Measurements from ENCODE around the gene IFT122. TPM values are rescaled to one million over a fixed set of nuclear protein-coding genes. Genes with fewer than 3 reads are reported as not detected.
"Not testable (repeated sequence)": the region's sequence is repeated elsewhere in the genome, so short reads cannot be mapped to it uniquely, and the experiment has no call there.

The IFT122 gene
- total RNA-seq, 2 donors from 2014 or later: 15.6 to 31.5 TPM

- no peak overlapping the region for H3K9ac ChIP-seq (ENCODE audit: low read depth in 2 of 2, low read length in 2 of 2)
- no peak overlapping the region for H3K4me3 ChIP-seq
- no peaks in the 10 kb centered on the region for H3K36me3 ChIP-seq
- no peaks in the 10 kb centered on the region for H3K4me1 ChIP-seq
- no peak for DNase-seq
- H3K27ac ChIP-seq: no peak overlapping the region
- no peak for TF ChIP-seq CTCF (IDR thresholded peaks at IDR 0.05)
- no peaks in the 10 kb centered on the region for H3K27me3 ChIP-seq
- H3K9me3 ChIP-seq: no peaks in the 10 kb centered on the region
- intact Hi-C loops (cut with DNase I): no loop called here
Measured at GRCh38 chr3:129514110-129514509, 74.1 kb downstream of the IFT122 start.

- Histone ChIP-seq H3K4me3 (no peak overlapping the region), H3K36me3 (no peaks in the 10 kb centered on the region), H3K9me3 (no peaks in the 10 kb centered on the region), H3K9ac (ENCODE audit: low read depth in 2 of 2, low read length in 2 of 2) (no peak overlapping the region), H3K27ac (no peak overlapping the region), H3K4me1 (no peaks in the 10 kb centered on the region), H3K27me3 (no peaks in the 10 kb centered on the region)
- no peak for TF ChIP-seq CTCF (IDR thresholded peaks at IDR 0.05)
- no peak for DNase-seq
- intact Hi-C loops (cut with DNase I): no loop called here
Measured at GRCh38 chr3:129514563-129514962, 74.5 kb downstream of the IFT122 start.

GRCh38 chr3:129515108-129515820 lies 75.2 kb downstream of the IFT122 start:
- H3K27me3 ChIP-seq; H3K36me3 ChIP-seq; intact Hi-C loops (cut with DNase I); H3K4me1 ChIP-seq; H3K9me3 ChIP-seq; H3K9ac ChIP-seq (ENCODE audit: low read depth in 2 of 2, low read length in 2 of 2); DNase-seq; H3K4me3 ChIP-seq; H3K27ac ChIP-seq: not testable (repeated sequence)

- H3K4me3 ChIP-seq; H3K27ac ChIP-seq; H3K9me3 ChIP-seq; H3K4me1 ChIP-seq; DNase-seq; H3K9ac ChIP-seq (ENCODE audit: low read depth in 2 of 2, low read length in 2 of 2); intact Hi-C loops (cut with DNase I); H3K27me3 ChIP-seq; H3K36me3 ChIP-seq: not testable (repeated sequence)
Measured at GRCh38 chr3:129515821-129516432, 75.9 kb downstream of the IFT122 start.

- no peaks in the 10 kb centered on the region for H3K27me3 ChIP-seq
- no peaks in the 10 kb centered on the region for H3K9me3 ChIP-seq
- no peak overlapping the region for H3K27ac ChIP-seq
- H3K36me3 ChIP-seq: no peaks in the 10 kb centered on the region
- no peak for TF ChIP-seq CTCF (IDR thresholded peaks at IDR 0.05)
- no peak for DNase-seq
- H3K4me3 ChIP-seq: no peak overlapping the region
- H3K9ac ChIP-seq (ENCODE audit: low read depth in 2 of 2, low read length in 2 of 2): no peak overlapping the region
- no peaks in the 10 kb centered on the region for H3K4me1 ChIP-seq
- intact Hi-C loops (cut with DNase I): no loop called here
Measured at GRCh38 chr3:129517516-129517915, 77.5 kb downstream of the IFT122 start.

- Histone ChIP-seq H3K27ac (no peak overlapping the region), H3K9ac (ENCODE audit: low read depth in 2 of 2, low read length in 2 of 2) (no peak overlapping the region), H3K36me3 (no peaks in the 10 kb centered on the region), H3K4me3 (no peak overlapping the region), H3K9me3 (no peaks in the 10 kb centered on the region), H3K4me1 (no peaks in the 10 kb centered on the region), H3K27me3 (no peaks in the 10 kb centered on the region)
- intact Hi-C loops (cut with DNase I): no loop called here
- TF ChIP-seq CTCF (IDR thresholded peaks at IDR 0.05): no peak
- DNase-seq: no peak
Measured at GRCh38 chr3:129518038-129518561, 78.1 kb downstream of the IFT122 start.

Data from colonic mucosa (tissue), 4 donors.